ENCODE results near the gene XG. TPM values are rescaled to one million over a fixed set of nuclear protein-coding genes. Genes with fewer than 3 reads are reported as not detected.

The XG gene
- total and polyA plus RNA-seq, 2 of the 8 experiments (the other 6 are each of a cell fraction or from before 2014, with no cell fraction given) = 0.33 to 0.78 TPM

DNA sequence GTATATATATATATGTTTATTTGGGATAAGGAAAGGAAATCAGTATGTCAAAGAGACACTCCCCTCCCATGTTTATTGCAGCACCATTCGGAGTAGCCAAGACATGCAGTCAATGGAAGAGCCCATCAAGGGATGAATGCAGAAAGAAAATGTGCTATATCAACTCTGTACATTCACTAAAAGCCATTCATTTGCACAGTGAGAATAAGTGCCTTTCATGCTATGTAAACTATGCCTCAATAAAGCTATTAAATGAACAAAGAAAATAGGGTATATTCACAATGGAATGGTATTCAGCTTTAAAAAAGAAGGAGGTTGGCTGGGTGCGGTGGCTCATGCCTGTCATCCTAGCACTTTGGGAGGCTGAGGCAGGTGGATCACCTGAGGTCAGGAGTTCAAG, 40.4 kb upstream of the XG start:
- Histone ChIP-seq H3K9ac (replicated peaks in 1 of 4; ENCODE audit: extremely low read depth in 1 of 4, low read depth in 3 of 4, low read length in 3 of 4) (no peak overlapping the region), H2BK12ac (ENCODE audit: low read depth, low read length) (no peak overlapping the region), H3K56ac (replicated peaks; ENCODE audit: insufficient read length, low read depth, low read length) (no peak overlapping the region), H4K8ac (ENCODE audit: extremely low read depth, insufficient read depth, low read length) (no peak overlapping the region), H3K4ac (replicated peaks; ENCODE audit: insufficient read length, low read depth, low read length) (no peak overlapping the region), H3K79me1 (ENCODE audit: low read depth, low read length) (peaks cover 5% of the 10 kb centered on the region; the same call in 1 of the 2 replicates), H4K5ac (ENCODE audit: insufficient read length, low read depth, low read length) (no peak overlapping the region), H4K91ac (replicated peaks; ENCODE audit: insufficient read length, low read length) (no peak overlapping the region), H2BK120ac (replicated peaks; ENCODE audit: low read depth, low read length) (no peak overlapping the region), H3K14ac (ENCODE audit: insufficient read length) (no peak overlapping the region), H3K27ac (ENCODE audit: low read depth, low read length) (no peak overlapping the region), H2BK5ac (ENCODE audit: low read depth, low read length) (no peak overlapping the region), H2AK5ac (ENCODE audit: low read depth, low read length) (no peak overlapping the region), H2BK15ac (ENCODE audit: low read length) (no peak overlapping the region), H3K18ac (ENCODE audit: extremely low read depth, low read length) (no peak overlapping the region), H2AFZ (ENCODE audit: low read length) (no peak overlapping the region), H3K4me2 (ENCODE audit: insufficient read depth in 1 of 2, low read depth in 2 of 2, low read length in 2 of 2) (no peak overlapping the region), H3K9me3 (ENCODE audit: insufficient read depth in 2 of 2, low read depth in 1 of 2, low read length in 1 of 2) (no peaks in the 10 kb centered on the region), H3K4me1 (replicated peaks in 1 of 4; ENCODE audit: control insufficient read depth in 3 of 4, insufficient read depth in 4 of 4, low read length in 3 of 4) (peaks cover 5 to 25% (median 12%) of the 10 kb centered on the region in 4 experiments), H3K23me2 (ENCODE audit: low read depth, low read length) (peaks cover 5% of the 10 kb centered on the region; the same call in 1 of the 2 replicates), H3K4me3 (ENCODE audit: extremely low read depth in 1 of 4, insufficient read depth in 2 of 4, low read depth in 3 of 4, low read length in 4 of 4) (no peak overlapping the region), H3K36me3 (ENCODE audit: control insufficient read depth in 2 of 4, insufficient read depth in 4 of 4, low read length in 3 of 4) (peaks cover 0 to 3% (median 0%) of the 10 kb centered on the region in 4 experiments; a peak in 2 of 8 replicates), H4K20me1 (replicated peaks in 1 of 2; ENCODE audit: control insufficient read depth in 1 of 2, insufficient read depth in 2 of 2, low read length in 2 of 2) (peaks cover 0 to 12% of the 10 kb centered on the region in 2 experiments), H3K79me2 (ENCODE audit: control insufficient read depth in 1 of 2, insufficient read depth in 2 of 2, low read length in 2 of 2) (peaks cover 0 to 5% of the 10 kb centered on the region in 2 experiments; a peak in 1 of 4 replicates), H2BK20ac (ENCODE audit: low read length) (no peak overlapping the region), H3K23ac (ENCODE audit: insufficient read length) (no peak overlapping the region), H3K27me3 (replicated peaks in 1 of 4; ENCODE audit: control insufficient read depth in 3 of 4, extremely low read depth in 1 of 4, insufficient read depth in 3 of 4, low read length in 3 of 4) (no peaks in the 10 kb centered on the region)
- WGBS, 2 experiments (ENCODE audit: extremely low coverage in 1 of 2, insufficient coverage in 1 of 2, insufficient read length in 1 of 2, insufficient replicate concordance in 2 of 2, low coverage in 1 of 2, low lambda C conversion rate in 2 of 2, missing lambda C conversion rate in 1 of 2) = 87% methylated on average over 2 of the region's 2 CpGs; no CpG with 5 or more reads in 1 of the 2 experiments
- no peak for DNase-seq (ENCODE audit: low read depth in 1 of 2, low spot score in 2 of 2)
- ChIA-PET CTCF (ENCODE audit: partially characterized antibody) (no interaction called here), POLR2A (ENCODE audit: partially characterized antibody) (no interaction called here)
- FAIRE-seq = no peak
- no peak for TF ChIP-seq CREB1 (IDR thresholded peaks at IDR 0.05)
- no peak for TF ChIP-seq SP1 (IDR thresholded peaks at IDR 0.05; ENCODE audit: low read depth, low read length)
- no peak for TF ChIP-seq SIN3A (conservative IDR thresholded peaks at IDR 0.05 in 1 of 2, IDR thresholded peaks at IDR 0.05 in 1 of 2; ENCODE audit: low read depth in 1 of 2, low read length in 2 of 2)
- no peak for TF ChIP-seq RXRA (IDR thresholded peaks at IDR 0.05; ENCODE audit: insufficient read depth, low read depth, low read length)
- TF ChIP-seq TCF12 (IDR thresholded peaks at IDR 0.05; ENCODE audit: low read depth, low read length) = no peak
- TF ChIP-seq CBX5 (IDR thresholded peaks at IDR 0.05; ENCODE audit: low read depth, low read length) = no peak
- TF ChIP-seq TAF1 (IDR thresholded peaks at IDR 0.05; ENCODE audit: low read depth, low read length) = no peak
- TF ChIP-seq SUZ12 (IDR thresholded peaks at IDR 0.05; ENCODE audit: low read length) = no peak
- TF ChIP-seq CEBPB (IDR thresholded peaks at IDR 0.05; ENCODE audit: low read depth, low read length) = no peak
- no peak for TF ChIP-seq RFX5 (IDR thresholded peaks at IDR 0.05; ENCODE audit: borderline replicate concordance, low read depth, low read length)
- TF ChIP-seq SIRT6 (IDR thresholded peaks at IDR 0.05; ENCODE audit: low read length) = no peak
- TF ChIP-seq JUN (IDR thresholded peaks at IDR 0.05; ENCODE audit: low read depth, low read length) = no peak
- TF ChIP-seq CHD2 (IDR thresholded peaks at IDR 0.05; ENCODE audit: low read length) = no peak
- TF ChIP-seq CBX8 (IDR thresholded peaks at IDR 0.05; ENCODE audit: borderline replicate concordance, low read depth, low read length) = no peak
- TF ChIP-seq SRF (IDR thresholded peaks at IDR 0.05; ENCODE audit: low read depth, low read length) = no peak
- no peak for TF ChIP-seq KDM4A (IDR thresholded peaks at IDR 0.05; ENCODE audit: low read depth, low read length, severe bottlenecking)
- no peak for TF ChIP-seq SIX5 (IDR thresholded peaks at IDR 0.05; ENCODE audit: low read depth, low read length)
